ENCODE results near the gene KLK10. TPM values are rescaled to one million over a fixed set of nuclear protein-coding genes. Genes with fewer than 3 reads are reported as not detected.
A peak's percentile ranks its signal among the peaks of the same experiment; 100 is the strongest.

KLK10 gene
- total RNA-seq, 1 experiment from 2014 or later: 33.6 TPM

- no peaks in the 10 kb centered on the region for H3K36me3 ChIP-seq (ENCODE audit: control insufficient read depth in 1 of 2, insufficient read depth in 2 of 2, low read length in 2 of 2)
- no TSS peak for BruUV-seq (replicated peaks)
- H3K4me1 ChIP-seq (ENCODE audit: control insufficient read depth in 1 of 2, insufficient read depth in 2 of 2, low read length in 2 of 2): peaks cover 5 to 17% of the 10 kb centered on the region in 2 experiments; a peak in 3 of 4 replicates
- no peaks in the 10 kb centered on the region for H4K20me1 ChIP-seq (ENCODE audit: insufficient read depth)
- no peak for DNase-seq (ENCODE audit: low read depth, low spot score)
- H2AFZ ChIP-seq (ENCODE audit: low read depth, low read length, poor library complexity, severe bottlenecking): no peak overlapping the region
- no peak overlapping the region for H3K9ac ChIP-seq (ENCODE audit: low read length)
- H3K4me2 ChIP-seq (ENCODE audit: low read length): 0 out of 2 replicates have a peak overlapping the region, but pooled peaks have one; percentile 8
- H3K27ac ChIP-seq (ENCODE audit: low read depth, low read length): no peak overlapping the region
- CTCF ChIA-PET: interaction anchor here (1.5 kb wide), 1 partner anchor 9 kb away, joined by 6 read pairs; no protein-coding TSS in a partner anchor
- no peaks in the 10 kb centered on the region for H3K79me2 ChIP-seq (ENCODE audit: insufficient read depth, low read length)
- POLR2A ChIA-PET: no interaction called here
- no peaks in the 10 kb centered on the region for H3K9me3 ChIP-seq (ENCODE audit: control insufficient read depth in 1 of 2, insufficient read depth in 1 of 2, low read depth in 1 of 2, low read length in 2 of 2)
- intact Hi-C loops (cut with micrococcal nuclease): no loop called here
- no peaks in the 10 kb centered on the region for H3K9me2 ChIP-seq (ENCODE audit: insufficient read depth)
- TF ChIP-seq ELF1 (IDR thresholded peaks at IDR 0.05; ENCODE audit: borderline replicate concordance, low read depth) (no peak), POLR2AphosphoS5 (IDR thresholded peaks at IDR 0.05; ENCODE audit: low read depth, low read length) (no peak; the same call in 1 of the 2 replicates), RAD21 (IDR thresholded peaks at IDR 0.05; ENCODE audit: low read depth) (no peak), JUND (IDR thresholded peaks at IDR 0.05) (no peak), TCF7L2 (IDR thresholded peaks at IDR 0.05; ENCODE audit: borderline replicate concordance, extremely low read depth, insufficient read depth, insufficient read length) (no peak), ZBTB33 (IDR thresholded peaks at IDR 0.05; ENCODE audit: extremely low read depth, insufficient replicate concordance, low read length) (no peak), FOSL1 (IDR thresholded peaks at IDR 0.05; ENCODE audit: low read depth) (no peak), POLR2A (IDR thresholded peaks at IDR 0.05; ENCODE audit: borderline replicate concordance, extremely low read depth, insufficient read depth, insufficient read length) (no peak), SIN3A (IDR thresholded peaks at IDR 0.05; ENCODE audit: low read depth) (no peak), ZNF274 (IDR thresholded peaks at IDR 0.05; ENCODE audit: low read depth, low read length) (no peak), CBX3 (IDR thresholded peaks at IDR 0.05; ENCODE audit: low read depth) (no peak)
- TF ChIP-seq, protein P1, sequence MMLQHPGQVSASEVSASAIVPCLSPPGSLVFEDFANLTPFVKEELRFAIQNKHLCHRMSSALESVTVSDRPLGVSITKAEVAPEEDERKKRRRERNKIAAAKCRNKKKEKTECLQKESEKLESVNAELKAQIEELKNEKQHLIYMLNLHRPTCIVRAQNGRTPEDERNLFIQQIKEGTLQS (IDR thresholded peaks at IDR 0.05): no peak
- TF ChIP-seq, protein P2, sequence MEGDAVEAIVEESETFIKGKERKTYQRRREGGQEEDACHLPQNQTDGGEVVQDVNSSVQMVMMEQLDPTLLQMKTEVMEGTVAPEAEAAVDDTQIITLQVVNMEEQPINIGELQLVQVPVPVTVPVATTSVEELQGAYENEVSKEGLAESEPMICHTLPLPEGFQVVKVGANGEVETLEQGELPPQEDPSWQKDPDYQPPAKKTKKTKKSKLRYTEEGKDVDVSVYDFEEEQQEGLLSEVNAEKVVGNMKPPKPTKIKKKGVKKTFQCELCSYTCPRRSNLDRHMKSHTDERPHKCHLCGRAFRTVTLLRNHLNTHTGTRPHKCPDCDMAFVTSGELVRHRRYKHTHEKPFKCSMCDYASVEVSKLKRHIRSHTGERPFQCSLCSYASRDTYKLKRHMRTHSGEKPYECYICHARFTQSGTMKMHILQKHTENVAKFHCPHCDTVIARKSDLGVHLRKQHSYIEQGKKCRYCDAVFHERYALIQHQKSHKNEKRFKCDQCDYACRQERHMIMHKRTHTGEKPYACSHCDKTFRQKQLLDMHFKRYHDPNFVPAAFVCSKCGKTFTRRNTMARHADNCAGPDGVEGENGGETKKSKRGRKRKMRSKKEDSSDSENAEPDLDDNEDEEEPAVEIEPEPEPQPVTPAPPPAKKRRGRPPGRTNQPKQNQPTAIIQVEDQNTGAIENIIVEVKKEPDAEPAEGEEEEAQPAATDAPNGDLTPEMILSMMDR (IDR thresholded peaks at IDR 0.05 in 2 of 3, conservative IDR thresholded peaks at IDR 0.05 in 1 of 3; ENCODE audit: borderline replicate concordance in 1 of 3, insufficient read depth in 1 of 3, low read depth in 2 of 3, low read length in 2 of 3): no peak
- TF ChIP-seq, protein P3, sequence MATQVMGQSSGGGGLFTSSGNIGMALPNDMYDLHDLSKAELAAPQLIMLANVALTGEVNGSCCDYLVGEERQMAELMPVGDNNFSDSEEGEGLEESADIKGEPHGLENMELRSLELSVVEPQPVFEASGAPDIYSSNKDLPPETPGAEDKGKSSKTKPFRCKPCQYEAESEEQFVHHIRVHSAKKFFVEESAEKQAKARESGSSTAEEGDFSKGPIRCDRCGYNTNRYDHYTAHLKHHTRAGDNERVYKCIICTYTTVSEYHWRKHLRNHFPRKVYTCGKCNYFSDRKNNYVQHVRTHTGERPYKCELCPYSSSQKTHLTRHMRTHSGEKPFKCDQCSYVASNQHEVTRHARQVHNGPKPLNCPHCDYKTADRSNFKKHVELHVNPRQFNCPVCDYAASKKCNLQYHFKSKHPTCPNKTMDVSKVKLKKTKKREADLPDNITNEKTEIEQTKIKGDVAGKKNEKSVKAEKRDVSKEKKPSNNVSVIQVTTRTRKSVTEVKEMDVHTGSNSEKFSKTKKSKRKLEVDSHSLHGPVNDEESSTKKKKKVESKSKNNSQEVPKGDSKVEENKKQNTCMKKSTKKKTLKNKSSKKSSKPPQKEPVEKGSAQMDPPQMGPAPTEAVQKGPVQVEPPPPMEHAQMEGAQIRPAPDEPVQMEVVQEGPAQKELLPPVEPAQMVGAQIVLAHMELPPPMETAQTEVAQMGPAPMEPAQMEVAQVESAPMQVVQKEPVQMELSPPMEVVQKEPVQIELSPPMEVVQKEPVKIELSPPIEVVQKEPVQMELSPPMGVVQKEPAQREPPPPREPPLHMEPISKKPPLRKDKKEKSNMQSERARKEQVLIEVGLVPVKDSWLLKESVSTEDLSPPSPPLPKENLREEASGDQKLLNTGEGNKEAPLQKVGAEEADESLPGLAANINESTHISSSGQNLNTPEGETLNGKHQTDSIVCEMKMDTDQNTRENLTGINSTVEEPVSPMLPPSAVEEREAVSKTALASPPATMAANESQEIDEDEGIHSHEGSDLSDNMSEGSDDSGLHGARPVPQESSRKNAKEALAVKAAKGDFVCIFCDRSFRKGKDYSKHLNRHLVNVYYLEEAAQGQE (IDR thresholded peaks at IDR 0.05; ENCODE audit: low read depth): no peak
- no peaks in the 10 kb centered on the region for H3K27me3 ChIP-seq (ENCODE audit: insufficient read depth, low read length)
- no peak for ATAC-seq
- RAD21 ChIA-PET (ENCODE audit: low non-redundant PET in 1 of 2, low total read pairs in 2 of 2, uncharacterized antibody in 2 of 2, unreplicated experiment in 2 of 2): no interaction called here
- H3K4me3 ChIP-seq (replicated peaks in 1 of 2; ENCODE audit: low read depth in 1 of 2, low read length in 2 of 2): no peak overlapping the region
Measured at GRCh38 chr19:51025809-51026553, 6.5 kb upstream of the KLK10 start.
